ENCODE measurements around the gene DIP2B. TPM values are rescaled to one million over a fixed set of nuclear protein-coding genes. Genes with fewer than 3 reads are reported as not detected.

DIP2B gene
- total RNA-seq, 1 donor from 2014 or later, result 22.6 TPM

Other genes with a start within 250 kb of the DIP2B start
- 20.2 and 22.7 TPM in 2 replicates for gene LIMA1, start 221.5 kb upstream of the DIP2B start, total RNA-seq
- gene FAM186A, start 108.4 kb upstream of the DIP2B start, total RNA-seq, result not detected in 2 replicates
- 29.6 and 40.9 TPM in 2 replicates for gene LARP4, start 104.1 kb upstream of the DIP2B start, total RNA-seq